Measurements from ENCODE around the gene POLR2M. TPM values are rescaled to one million over a fixed set of nuclear protein-coding genes. Genes with fewer than 3 reads are reported as not detected.

The POLR2M gene
- total RNA-seq, 1 experiment from 2014 or later = 581 TPM

DNA sequence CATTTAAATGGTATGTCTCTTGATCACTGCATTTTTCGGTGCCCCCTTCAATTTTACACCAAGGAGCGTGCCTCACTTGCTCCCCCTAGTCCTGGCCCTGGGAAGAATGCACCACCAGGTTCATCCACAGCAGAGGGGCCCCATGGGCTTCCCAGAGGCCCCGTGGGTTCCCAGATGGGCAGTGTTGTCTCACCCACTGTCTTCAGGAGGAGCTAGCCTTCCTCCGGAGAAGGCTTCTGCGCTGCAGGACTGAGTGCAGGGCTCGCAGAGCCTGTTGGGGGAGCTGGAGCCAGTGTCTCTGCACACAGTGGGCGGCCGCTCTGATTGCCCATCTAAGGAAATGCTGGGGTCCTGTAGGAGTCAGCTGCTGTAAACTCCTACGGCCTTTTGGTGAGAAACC is 45.9 kb downstream of the POLR2M start:
- no peaks in the 10 kb centered on the region; the same call in 1 of the 2 replicates for H3K27me3 ChIP-seq
- H3K4me3 ChIP-seq = no peak overlapping the region
- H3K9me3 ChIP-seq = no peaks in the 10 kb centered on the region
- H3K36me3 ChIP-seq = no peaks in the 10 kb centered on the region
- DNase-seq = no peak

GRCh38 chr15:57752840-57753239 is 46.3 kb downstream of the POLR2M start:
- H3K4me3 ChIP-seq = no peak overlapping the region

DNA sequence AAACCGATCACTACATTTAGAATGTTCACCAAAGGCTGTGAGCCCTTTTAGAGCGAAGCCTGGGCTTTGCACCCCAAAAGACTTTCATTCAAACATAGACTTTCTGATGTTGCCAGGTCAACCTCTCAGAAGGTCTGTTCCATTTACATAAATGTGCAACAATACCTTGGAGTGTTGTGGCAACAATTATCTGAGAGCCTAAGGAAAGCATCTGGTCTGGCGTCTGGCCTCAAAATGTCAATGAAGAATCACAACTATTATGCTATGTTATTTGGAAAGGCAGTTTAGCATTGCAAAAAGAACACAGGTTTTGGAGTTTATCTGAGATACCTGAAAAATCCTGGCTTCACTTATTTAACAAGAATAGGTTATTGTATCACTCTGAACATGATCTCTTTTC is 50.0 kb downstream of the POLR2M start:
- Histone ChIP-seq H3K4me3 (no peak overlapping the region), H3K36me3 (no peaks in the 10 kb centered on the region), H3K9me3 (no peaks in the 10 kb centered on the region; the same call in 1 of the 2 replicates), H3K27me3 (no peaks in the 10 kb centered on the region)
- DNase-seq = no peak

More at GRCh38 chr15:57752840-57753239, 46.3 kb downstream of the POLR2M start:
- H3K27me3 ChIP-seq = no peaks in the 10 kb centered on the region; the same call in 1 of the 2 replicates
- no peak for DNase-seq
- no peaks in the 10 kb centered on the region for H3K9me3 ChIP-seq
- H3K36me3 ChIP-seq = no peaks in the 10 kb centered on the region

GRCh38 chr15:57758560-57758959 is 52.0 kb downstream of the POLR2M start:
- H3K9me3 ChIP-seq = no peaks in the 10 kb centered on the region; the same call in 1 of the 2 replicates
- H3K27me3 ChIP-seq = no peaks in the 10 kb centered on the region
- no peaks in the 10 kb centered on the region for H3K36me3 ChIP-seq
- DNase-seq = no peak
- no peak overlapping the region for H3K4me3 ChIP-seq

DNA sequence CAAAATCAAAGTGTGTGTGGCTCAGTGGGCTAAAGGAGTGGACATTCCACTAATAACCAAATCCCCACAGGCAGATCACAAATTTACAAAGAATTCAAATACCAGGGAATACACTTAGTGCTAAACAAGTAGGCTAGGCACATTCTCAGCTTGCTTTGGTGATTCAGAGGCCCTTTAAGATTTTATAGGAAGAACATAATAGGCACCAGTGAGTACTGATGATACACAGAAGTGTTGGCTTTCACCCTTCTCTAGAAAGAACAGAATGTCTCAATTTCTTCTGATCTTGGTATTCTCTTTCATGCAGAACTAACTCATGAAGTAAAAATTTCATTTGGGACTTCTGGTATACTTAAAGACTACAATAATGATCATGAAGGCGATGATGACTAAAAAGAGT is 55.0 kb downstream of the POLR2M start:
- no peak for DNase-seq
- H3K9me3 ChIP-seq = no peaks in the 10 kb centered on the region; the same call in 1 of the 2 replicates
- H3K27me3 ChIP-seq = no peaks in the 10 kb centered on the region
- no peaks in the 10 kb centered on the region for H3K36me3 ChIP-seq
- no peak overlapping the region for H3K4me3 ChIP-seq

DNA sequence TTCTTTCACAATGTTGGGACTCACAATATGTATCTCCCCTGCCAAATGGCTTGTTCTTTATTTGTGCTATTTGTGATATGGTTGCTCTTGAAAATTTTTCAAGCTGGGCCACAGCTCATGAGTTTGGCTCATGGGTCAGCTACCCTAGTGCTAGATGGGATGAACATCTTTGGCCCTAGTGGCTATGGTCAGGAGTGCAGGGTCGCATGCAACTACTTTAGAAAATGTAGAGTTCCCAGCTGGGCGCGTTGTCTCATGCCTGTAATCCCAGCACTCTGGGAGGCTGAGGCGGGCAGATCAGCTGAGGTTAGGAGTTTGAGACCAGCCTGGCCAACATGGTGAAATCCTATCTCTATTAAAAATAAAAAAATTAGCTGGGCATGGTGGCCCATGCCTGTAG is 55.8 kb downstream of the POLR2M start:
- H3K9me3 ChIP-seq = no peaks in the 10 kb centered on the region; the same call in 1 of the 2 replicates
- H3K36me3 ChIP-seq = no peaks in the 10 kb centered on the region
- H3K4me3 ChIP-seq = no peak overlapping the region
- H3K27me3 ChIP-seq = no peaks in the 10 kb centered on the region
- no peak for DNase-seq

GRCh38 chr15:57763176-57763964 is 56.9 kb downstream of the POLR2M start:
- Histone ChIP-seq H3K4me3 (no peak overlapping the region), H3K9me3 (no peaks in the 10 kb centered on the region; the same call in 1 of the 2 replicates), H3K36me3 (no peaks in the 10 kb centered on the region), H3K27me3 (no peaks in the 10 kb centered on the region)
- no peak for DNase-seq

Other genes with a start within 250 kb of the POLR2M start
- 0.69 TPM in 1 of 2 replicates, not detected in the other for gene MYZAP, start 114.8 kb upstream of the POLR2M start, total RNA-seq (2014; rRNA removed; shearing (Covaris generic); ENCODE audit: low replicate concordance)

Data from MG63 (cell line).